Endothelial cell of hepatic sinusoid (primary cell): ENCODE measurements around the gene LHX1.

Experiments
- in situ Hi-C: cut with HindIII; loops from 2 replicates; pipeline ENCODE4 v1.10.0; 2017; ENCODE audit warnings: low sequenced_read_pairs

LHX1 gene

GRCh38 chr17:36949461-36949927, 12.2 kb downstream of the LHX1 start:
- in situ Hi-C loops = no loop called here

- in situ Hi-C loops = no loop called here
Measured at GRCh38 chr17:36950027-36950426, 12.8 kb downstream of the LHX1 start.

GRCh38 chr17:36951084-36951789, 14.0 kb downstream of the LHX1 start:
- in situ Hi-C loops = no loop called here

- in situ Hi-C loops = no loop called here
Measured at GRCh38 chr17:36971508-36971907, 34.2 kb downstream of the LHX1 start.

- in situ Hi-C loops = no loop called here
Measured at GRCh38 chr17:36972186-36972700, 35.0 kb downstream of the LHX1 start.

- in situ Hi-C loops = no loop called here
Measured at GRCh38 chr17:36972905-36973304, 35.6 kb downstream of the LHX1 start.

- in situ Hi-C loops = no loop called here
Measured at GRCh38 chr17:36975922-36976515, 38.7 kb downstream of the LHX1 start.

GRCh38 chr17:36977066-36977465, 39.8 kb downstream of the LHX1 start:
- in situ Hi-C loops = no loop called here

- in situ Hi-C loops = no loop called here
Measured at GRCh38 chr17:36977568-36977967, 40.3 kb downstream of the LHX1 start.

- in situ Hi-C loops = no loop called here
Measured at GRCh38 chr17:36978810-36979564, 41.7 kb downstream of the LHX1 start.

- in situ Hi-C loops = no loop called here
Measured at GRCh38 chr17:36979565-36979941, 42.3 kb downstream of the LHX1 start.

GRCh38 chr17:36980280-36980761, 43.0 kb downstream of the LHX1 start:
- in situ Hi-C loops = no loop called here

GRCh38 chr17:36983618-36984017, 46.3 kb downstream of the LHX1 start:
- in situ Hi-C loops = no loop called here

GRCh38 chr17:36989173-36989572, 51.9 kb downstream of the LHX1 start:
- in situ Hi-C loops = no loop called here

GRCh38 chr17:36992701-36993100, 55.4 kb downstream of the LHX1 start:
- in situ Hi-C loops = no loop called here

- in situ Hi-C loops = no loop called here
Measured at GRCh38 chr17:36993227-36993626, 56.0 kb downstream of the LHX1 start.
